PC-9 (cell line): ENCODE data around the gene CALN1. TPM values are rescaled to one million over a fixed set of nuclear protein-coding genes. Genes with fewer than 3 reads are reported as not detected.

ENCODE experiments used
- BruUV-seq: library from RNA; stranded (reverse); fragments of 400-500 nt; replicated peaks from 2 replicates; lab custom pipeline; 2021; lab: Mats Ljungman, UMichigan
- CTCF ChIA-PET: fragments of 300-600 bp; sonication (Branson Sonifier 250); formaldehyde crosslinking; loops from one replicate; lab custom pipeline; 2022; ENCODE audit warnings: antibody characterized with exemption; lab: Charles Lee
- POLR2A ChIA-PET: fragments of 300-600 bp; sonication (Branson Sonifier 250); formaldehyde crosslinking; loops from one replicate; lab custom pipeline; 2022; ENCODE audit warnings: antibody characterized with exemption; ENCODE audit not compliant: unreplicated experiment; lab: Charles Lee
- DNase-seq, 2 experiments: peaks; one replicate each; pipeline versions ENCODE4 v3.0.0 to v3.0.0-alpha.2; 2015 to 2022; ENCODE audit warnings: mixed read lengths in 1 of 2
- H2AFZ ChIP-seq: fragments of 200-600 bp; sonication (generic); 2 replicates; pipeline ENCODE4 v1.8.1; 2017; ENCODE audit warnings: antibody characterized with exemption
- H3F3A ChIP-seq: fragments of 200-600 bp; sonication (generic); 2 replicates; pipeline ENCODE4 v1.8.1; 2017; ENCODE audit warnings: antibody characterized with exemption, mild to moderate bottlenecking, low read depth; ENCODE audit not compliant: insufficient read depth
- H3K27ac ChIP-seq: fragments of 200-600 bp; sonication (generic); 2 replicates; pipeline ENCODE4 v1.6.1; 2016; ENCODE audit warnings: mixed run types
- H3K27me3 ChIP-seq: fragments of 200-600 bp; sonication (generic); 2 replicates; pipeline ENCODE4 v1.6.1; 2016; ENCODE audit warnings: low read depth, mixed run types; ENCODE audit not compliant: insufficient read depth
- H3K36me3 ChIP-seq: fragments of 200-600 bp; sonication (generic); 2 replicates; pipeline ENCODE4 v1.6.1; 2016; ENCODE audit warnings: low read depth, mixed run types
- H3K4me1 ChIP-seq: fragments of 200-600 bp; sonication (generic); replicated peaks from 2 replicates; pipeline ENCODE4 v1.6.1; 2016; ENCODE audit warnings: mixed run types; ENCODE audit not compliant: insufficient read depth
- H3K4me2 ChIP-seq: fragments of 200-600 bp; sonication (generic); 2 replicates; pipeline ENCODE4 v1.6.1; 2017; ENCODE audit warnings: mixed run types
- H3K4me3 ChIP-seq: fragments of 200-600 bp; sonication (generic); 2 replicates; pipeline ENCODE4 v1.6.1; 2016; ENCODE audit warnings: mixed run types
- H3K79me2 ChIP-seq: fragments of 200-600 bp; sonication (generic); 2 replicates; pipeline ENCODE4 v1.6.1; 2017; ENCODE audit warnings: low read depth, mixed run types
- H3K9me2 ChIP-seq: fragments of 200-600 bp; sonication (generic); 2 replicates; pipeline ENCODE4 v1.8.1; 2017; ENCODE audit warnings: mild to moderate bottlenecking; ENCODE audit not compliant: insufficient read depth
- H3K9me3 ChIP-seq: fragments of 200-600 bp; sonication (generic); 2 replicates; pipeline ENCODE4 v1.8.1; 2016; ENCODE audit warnings: low read depth; ENCODE audit not compliant: insufficient read depth
- H4K20me1 ChIP-seq: fragments of 200-600 bp; sonication (generic); 2 replicates; pipeline ENCODE4 v1.8.1; 2017; ENCODE audit not compliant: insufficient read depth
- EZH2 ChIP-seq: fragments of 200-600 bp; sonication (generic); IDR thresholded peaks from 2 replicates; pipeline ENCODE4 v1.8.0; 2017; ENCODE audit warnings: antibody characterized with exemption, low read depth
- intact Hi-C: fragments of 100-400 bp; cut with micrococcal nuclease; formaldehyde crosslinking; loops from one replicate; pipeline ENCODE4 v1.10.0; 2022; ENCODE audit not compliant: unreplicated experiment
- total RNA-seq: library from RNA; stranded (reverse); gene quantifications from 2 replicates; pipeline ENCODE4 v1.2.3, GENCODE V29; 2021
- TF ChIP-seq, protein P1 (sequence below): fragments of 200-600 bp; sonication (generic); conservative IDR thresholded peaks from 2 replicates; pipeline ENCODE4 v1.6.1; 2017; ENCODE audit warnings: mixed run types, antibody characterized with exemption, mild to moderate bottlenecking, moderate library complexity

CALN1 gene
- total RNA-seq, 1 experiment from 2014 or later, result not detected

GRCh38 chr7:71782051-71782450 is 630.1 kb downstream of the CALN1 start:
- Histone ChIP-seq H3K79me2 (no peaks in the 10 kb centered on the region), H3K4me1 (no peaks in the 10 kb centered on the region), H3K4me3 (no peak overlapping the region), H3K27me3 (no peaks in the 10 kb centered on the region; the same call in 1 of the 2 replicates), H3K4me2 (no peak overlapping the region), H4K20me1 (no peaks in the 10 kb centered on the region), H3F3A (no peaks in the 10 kb centered on the region), H3K27ac (no peak overlapping the region), H3K36me3 (no peaks in the 10 kb centered on the region), H3K9me3 (no peaks in the 10 kb centered on the region), H2AFZ (no peak overlapping the region), H3K9me2 (no peaks in the 10 kb centered on the region)
- TF ChIP-seq, protein P1, sequence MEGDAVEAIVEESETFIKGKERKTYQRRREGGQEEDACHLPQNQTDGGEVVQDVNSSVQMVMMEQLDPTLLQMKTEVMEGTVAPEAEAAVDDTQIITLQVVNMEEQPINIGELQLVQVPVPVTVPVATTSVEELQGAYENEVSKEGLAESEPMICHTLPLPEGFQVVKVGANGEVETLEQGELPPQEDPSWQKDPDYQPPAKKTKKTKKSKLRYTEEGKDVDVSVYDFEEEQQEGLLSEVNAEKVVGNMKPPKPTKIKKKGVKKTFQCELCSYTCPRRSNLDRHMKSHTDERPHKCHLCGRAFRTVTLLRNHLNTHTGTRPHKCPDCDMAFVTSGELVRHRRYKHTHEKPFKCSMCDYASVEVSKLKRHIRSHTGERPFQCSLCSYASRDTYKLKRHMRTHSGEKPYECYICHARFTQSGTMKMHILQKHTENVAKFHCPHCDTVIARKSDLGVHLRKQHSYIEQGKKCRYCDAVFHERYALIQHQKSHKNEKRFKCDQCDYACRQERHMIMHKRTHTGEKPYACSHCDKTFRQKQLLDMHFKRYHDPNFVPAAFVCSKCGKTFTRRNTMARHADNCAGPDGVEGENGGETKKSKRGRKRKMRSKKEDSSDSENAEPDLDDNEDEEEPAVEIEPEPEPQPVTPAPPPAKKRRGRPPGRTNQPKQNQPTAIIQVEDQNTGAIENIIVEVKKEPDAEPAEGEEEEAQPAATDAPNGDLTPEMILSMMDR, result no peak
- TF ChIP-seq EZH2, result no peak
- intact Hi-C loops, result no loop called here
- BruUV-seq, result no TSS peak
- no peak for DNase-seq
- ChIA-PET CTCF (no interaction called here), POLR2A (no interaction called here)

DNA sequence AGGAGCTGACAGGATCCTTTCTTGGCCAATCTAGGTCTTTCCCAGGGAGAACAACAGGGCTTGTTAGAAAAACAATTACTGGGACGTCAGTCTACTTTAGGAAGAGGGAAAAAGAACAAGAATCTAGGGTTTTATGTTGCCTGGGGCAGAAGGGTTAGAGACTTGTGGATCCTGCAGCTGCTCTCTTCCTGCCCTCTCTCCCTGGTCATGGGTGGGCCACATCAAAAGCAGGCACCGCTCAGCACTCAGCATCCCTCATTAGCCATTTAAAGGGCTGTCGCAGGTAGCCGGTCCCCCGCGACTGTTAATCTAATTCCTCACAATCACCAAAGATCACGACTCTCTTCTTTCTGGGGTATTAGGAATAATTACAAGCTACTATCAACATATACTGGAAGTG is 631.9 kb downstream of the CALN1 start:
- no TSS peak for BruUV-seq
- H2AFZ ChIP-seq, result no peak overlapping the region
- ChIA-PET POLR2A (no interaction called here), CTCF (no interaction called here)
- TF ChIP-seq, protein P1, result no peak
- no peak for TF ChIP-seq EZH2
- no peaks in the 10 kb centered on the region for H3K9me2 ChIP-seq
- H3K27me3 ChIP-seq, result peaks cover 3% of the 10 kb centered on the region; the same call in 1 of the 2 replicates
- no peaks in the 10 kb centered on the region for H3K79me2 ChIP-seq
- H3K36me3 ChIP-seq, result no peaks in the 10 kb centered on the region
- no peaks in the 10 kb centered on the region for H3K4me1 ChIP-seq
- no peak for DNase-seq
- no peak overlapping the region for H3K4me3 ChIP-seq
- no peak overlapping the region for H3K4me2 ChIP-seq
- no peak overlapping the region for H3K27ac ChIP-seq
- H3F3A ChIP-seq, result no peaks in the 10 kb centered on the region
- intact Hi-C loops, result no loop called here
- H3K9me3 ChIP-seq, result no peaks in the 10 kb centered on the region
- H4K20me1 ChIP-seq, result no peaks in the 10 kb centered on the region

DNA sequence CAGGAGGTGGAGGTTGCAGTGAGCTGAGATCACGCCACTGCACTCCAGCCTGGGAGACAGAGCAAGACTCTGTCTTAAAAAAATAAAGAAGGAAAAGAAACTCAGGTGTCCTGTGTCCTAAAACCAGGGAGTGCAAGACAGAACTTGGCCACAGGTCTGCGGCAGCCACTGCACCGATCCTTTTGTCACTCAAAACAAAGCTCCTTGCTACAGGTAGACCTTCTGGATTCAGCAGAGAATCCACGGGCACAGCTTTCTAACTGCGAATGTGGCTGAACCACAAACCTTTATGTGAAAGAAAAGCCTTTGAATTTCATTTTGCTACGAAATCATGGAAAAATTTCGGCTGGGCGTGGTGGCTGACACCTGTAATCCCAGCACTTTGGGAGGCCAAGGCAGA is 634.9 kb downstream of the CALN1 start:
- H3K27me3 ChIP-seq, result peaks cover 3% of the 10 kb centered on the region; the same call in 1 of the 2 replicates
- DNase-seq, result no peak
- H3K4me2 ChIP-seq, result no peak overlapping the region
- ChIA-PET CTCF (no interaction called here), POLR2A (no interaction called here)
- no TSS peak for BruUV-seq
- TF ChIP-seq EZH2, result no peak
- TF ChIP-seq, protein P1, result no peak
- H3K9me3 ChIP-seq, result no peaks in the 10 kb centered on the region
- no peaks in the 10 kb centered on the region for H3K9me2 ChIP-seq
- H3K36me3 ChIP-seq, result no peaks in the 10 kb centered on the region
- H3F3A ChIP-seq, result no peaks in the 10 kb centered on the region
- no peak overlapping the region for H3K4me3 ChIP-seq
- H3K27ac ChIP-seq, result no peak overlapping the region
- H3K4me1 ChIP-seq, result no peaks in the 10 kb centered on the region
- intact Hi-C loops, result no loop called here
- H3K79me2 ChIP-seq, result no peaks in the 10 kb centered on the region
- H2AFZ ChIP-seq, result no peak overlapping the region
- H4K20me1 ChIP-seq, result no peaks in the 10 kb centered on the region
